Activated CD8-positive, alpha-beta memory T cell treated with anti-CD3 and anti-CD28 coated beads, Interleukin-2, amount 50 U/mL, for 1 hour (primary cell): ENCODE results near the gene ST8SIA1.
"Not testable (repeated sequence)": the region's sequence is repeated elsewhere in the genome, so short reads cannot be mapped to it uniquely, and the experiment has no call there.

Source experiments
- DNase-seq: peaks from one replicate; pipeline ENCODE4 v3.0.0-alpha.2; 2020; ENCODE audit errors: extremely low read depth

Gene ST8SIA1

DNA sequence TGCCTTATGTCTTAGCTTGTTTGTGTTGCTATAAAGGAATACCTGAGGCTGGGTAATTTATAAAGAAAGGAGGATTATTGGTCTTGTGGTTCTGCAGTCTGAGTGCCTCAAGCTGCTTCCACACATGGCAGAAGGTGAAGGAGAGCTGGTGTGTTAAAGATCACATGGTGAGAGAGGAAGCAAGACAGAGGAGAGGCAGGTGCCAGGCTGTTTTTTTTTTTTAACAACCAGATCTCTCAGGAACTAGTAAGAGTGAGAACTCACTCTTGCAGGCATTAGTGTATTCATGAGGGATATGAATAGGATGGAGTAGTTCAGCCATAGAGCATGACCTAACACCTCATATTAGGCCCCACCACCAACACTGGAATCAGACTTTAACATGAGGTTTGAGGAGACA is 165.1 kb downstream of the ST8SIA1 start:
- no peak for DNase-seq

DNA sequence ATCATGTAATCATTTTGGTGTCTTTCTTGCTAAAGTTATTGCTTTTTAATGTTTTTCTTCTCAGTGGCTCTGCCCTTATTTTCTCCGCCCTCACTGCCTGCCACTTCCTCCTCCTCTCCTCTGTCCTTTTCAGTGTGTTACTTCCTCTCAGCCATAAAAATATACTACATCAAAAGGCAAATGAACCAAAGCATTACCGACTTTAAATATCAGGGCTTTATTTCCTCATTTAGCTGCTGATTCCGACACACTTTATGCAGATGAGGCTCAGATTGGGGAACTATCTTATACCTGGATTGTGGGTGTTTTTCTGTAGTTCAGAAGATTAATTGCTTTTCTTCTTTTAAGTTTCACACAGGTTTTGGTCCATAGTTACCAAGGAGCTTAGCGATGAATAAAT is 170.4 kb downstream of the ST8SIA1 start:
- no peak for DNase-seq

DNA sequence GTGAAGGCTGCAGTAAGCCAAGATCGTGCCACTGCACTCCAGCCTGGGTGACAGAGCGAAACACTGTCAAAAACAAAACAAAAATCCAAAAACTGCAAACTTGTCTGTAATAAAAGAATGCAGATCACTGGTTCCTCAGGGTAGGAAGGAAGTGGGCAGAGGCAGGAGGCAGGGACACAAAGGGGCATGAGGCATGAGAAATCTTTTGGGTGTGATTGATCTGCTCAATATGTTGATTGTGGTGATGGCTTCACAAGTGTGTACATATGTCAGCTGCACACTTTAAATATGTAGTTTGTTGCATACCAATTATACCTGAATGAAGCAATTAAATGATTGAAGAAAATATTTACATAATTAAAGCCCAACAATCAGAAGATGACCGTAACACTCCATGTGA is 170.9 kb downstream of the ST8SIA1 start:
- no peak for DNase-seq

- DNase-seq: no peak
Measured at GRCh38 chr12:22160396-22161003, 174.0 kb downstream of the ST8SIA1 start.

DNA sequence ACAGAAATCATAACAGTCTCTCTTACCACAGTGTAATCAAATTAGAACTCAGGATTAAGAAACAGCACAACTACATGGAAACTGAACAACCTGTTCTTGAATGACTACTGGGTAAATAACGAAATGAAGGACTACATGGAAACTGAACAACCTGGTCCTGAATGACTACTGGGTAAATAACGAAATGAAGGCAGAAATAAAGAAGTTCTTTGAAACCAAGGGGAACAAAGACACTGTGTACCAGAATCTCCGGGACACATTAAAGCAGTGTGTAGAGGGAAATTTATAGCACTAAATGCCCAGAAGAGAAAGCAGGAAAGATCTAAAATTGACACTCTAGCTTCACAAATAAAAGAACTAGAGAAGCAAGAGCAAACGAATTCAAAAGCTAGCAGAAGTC is 185.2 kb downstream of the ST8SIA1 start:
- not testable (repeated sequence) for DNase-seq

DNA sequence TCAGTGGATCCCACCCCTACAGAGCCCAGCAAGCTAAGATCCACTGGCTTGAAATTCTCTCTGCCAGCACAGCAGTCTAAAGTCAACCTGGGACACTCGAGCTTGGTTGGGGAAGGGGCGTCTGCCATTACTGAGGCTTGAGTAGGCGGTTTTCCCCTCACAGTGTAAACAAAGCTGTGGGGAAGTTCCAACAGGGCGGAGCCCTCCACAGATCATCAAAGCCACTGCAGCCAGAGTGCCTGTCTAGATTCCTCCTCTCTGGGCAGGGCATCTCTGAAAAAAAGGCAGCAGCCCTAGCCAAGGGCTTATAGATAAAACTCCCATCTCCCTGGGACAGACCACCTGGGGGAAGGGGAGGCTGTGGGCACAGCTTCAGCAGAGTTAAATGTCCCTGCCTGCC is 187.8 kb downstream of the ST8SIA1 start:
- not testable (repeated sequence) for DNase-seq
